Activated CD4-positive, alpha-beta T cell treated with anti-CD3 and anti-CD28 coated beads for 24 hours (primary cell): Measurements from ENCODE around the gene LRRC8E.
"Not testable (repeated sequence)": the region's sequence is repeated elsewhere in the genome, so short reads cannot be mapped to it uniquely, and the experiment has no call there.

Experiments
- DNase-seq, 2 donors: peaks; one replicate each; pipeline ENCODE4 v3.0.0-alpha.2; 2020; ENCODE audit warnings: low read depth in 2 of 2

Gene LRRC8E

DNA sequence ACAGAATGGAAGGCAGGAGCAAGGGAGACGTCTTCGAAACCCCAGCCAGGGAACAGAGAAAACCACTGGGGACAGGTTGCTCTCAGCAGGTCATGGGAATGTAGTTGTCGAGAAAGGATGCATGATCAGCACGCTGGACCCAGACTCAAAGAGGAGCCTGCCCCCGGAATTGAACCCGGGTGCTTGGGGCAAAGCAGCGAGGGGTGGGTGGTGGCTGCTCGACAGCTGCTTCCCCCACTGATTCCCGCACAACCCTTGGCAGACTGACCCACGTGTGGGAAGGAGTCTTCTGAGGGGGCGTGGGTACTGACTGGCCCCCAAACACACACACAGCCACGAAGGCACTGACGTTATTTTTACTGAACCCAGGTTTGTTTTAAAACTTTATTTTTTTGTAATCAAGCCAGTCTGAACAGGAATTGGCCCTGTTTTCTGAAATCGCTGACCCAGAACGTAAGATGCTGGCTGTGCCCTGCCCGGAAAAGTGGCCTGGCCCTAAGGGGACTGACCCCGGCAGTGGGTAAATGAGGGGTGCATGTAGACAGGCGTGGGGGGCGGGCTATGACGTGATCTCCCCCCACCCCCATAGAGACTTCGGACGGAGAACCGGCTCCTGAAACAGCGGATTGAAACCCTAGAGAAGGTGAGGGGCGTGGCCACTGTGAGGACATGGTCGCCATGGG, 32.7 kb upstream of the LRRC8E start:
- DNase-seq = no peak

DNA sequence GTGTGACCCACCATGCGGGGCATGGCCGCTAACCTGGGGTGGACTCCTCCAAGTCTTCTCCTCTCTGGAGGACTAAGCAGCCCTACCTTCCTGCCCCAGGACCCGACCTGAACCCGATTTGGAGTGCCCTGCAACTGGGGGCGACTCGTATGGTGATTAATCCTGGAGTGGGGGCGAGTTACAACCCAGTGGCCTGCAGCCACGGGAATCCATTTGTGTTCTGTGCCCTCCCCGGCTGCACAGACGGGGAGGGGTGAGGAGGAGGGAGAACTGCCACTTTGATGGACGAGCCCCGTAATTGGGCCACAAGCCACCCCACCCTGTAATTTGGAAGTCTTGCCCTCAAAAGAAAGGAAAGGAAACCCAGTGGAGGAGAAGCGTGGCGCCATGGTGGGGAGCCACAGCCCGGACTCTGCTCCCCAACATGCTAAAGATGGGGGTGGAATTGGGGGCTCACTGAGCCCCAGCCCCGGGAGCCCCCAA, 32.2 kb upstream of the LRRC8E start:
- no peak for DNase-seq

DNA sequence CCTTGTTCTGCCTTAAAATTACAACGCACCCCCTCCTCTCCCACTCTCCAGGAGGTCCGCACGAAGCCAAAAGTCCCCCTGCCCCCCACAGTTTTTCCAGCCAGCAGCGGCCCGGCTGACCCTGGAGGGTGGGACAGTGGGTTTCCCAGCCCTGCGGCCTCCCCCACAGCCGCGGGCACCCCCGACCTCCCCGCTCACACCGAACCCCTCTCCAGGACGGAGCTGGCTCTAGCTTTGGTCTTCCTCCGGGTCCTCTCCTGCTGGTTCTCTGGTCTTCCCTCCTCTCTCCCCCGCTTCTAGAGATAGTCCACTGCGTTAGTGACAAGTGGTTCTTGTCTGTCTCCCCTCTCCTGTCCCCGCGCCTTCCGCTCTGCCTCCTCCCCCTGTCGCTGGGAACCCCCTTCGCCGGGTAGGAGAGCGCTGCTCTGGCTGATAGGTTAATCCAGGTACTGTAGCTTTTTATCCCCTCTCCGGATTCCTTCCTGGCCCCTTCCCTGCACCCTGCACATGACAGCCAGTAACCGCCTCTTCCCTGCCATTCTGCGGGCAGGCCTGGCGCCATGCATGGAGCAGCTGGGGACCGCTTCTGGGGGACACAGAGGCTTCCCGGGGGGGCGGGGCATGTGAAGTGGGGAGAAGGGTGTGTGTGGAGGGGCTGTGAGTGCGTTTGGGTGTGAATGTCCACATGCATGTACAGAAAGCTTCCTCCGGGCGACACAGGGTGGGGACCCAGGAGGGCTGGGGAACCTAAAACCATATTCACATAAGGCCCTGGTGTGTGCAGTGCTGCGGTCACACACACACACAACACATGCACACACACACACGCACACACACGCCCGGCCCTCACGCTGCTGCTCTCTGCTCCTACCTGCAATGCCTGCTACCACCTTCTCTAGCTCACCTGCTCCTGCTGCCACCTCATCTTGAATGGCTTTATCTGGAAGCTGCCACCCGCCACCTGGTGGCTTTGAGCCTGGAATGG, 31.3 kb upstream of the LRRC8E start:
- DNase-seq = no peak

DNA sequence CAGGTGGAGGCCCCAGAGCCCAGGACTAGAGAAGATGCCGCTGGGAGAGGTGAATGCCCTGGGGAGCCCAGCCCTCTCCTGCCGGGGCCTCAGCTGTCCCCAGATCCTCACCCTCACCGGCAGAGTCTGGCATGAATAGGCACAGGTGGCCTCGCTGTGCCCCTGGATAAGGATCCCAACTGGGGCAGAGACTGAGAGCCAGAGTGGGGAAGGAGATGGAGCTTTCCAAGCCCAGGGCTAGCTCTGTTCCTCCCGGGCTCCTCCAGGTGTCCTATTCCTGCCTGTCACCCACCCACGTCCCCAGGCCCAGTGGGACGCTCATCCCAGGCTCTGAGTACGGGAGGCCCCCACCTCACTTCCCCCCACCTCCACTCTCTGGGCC, 30.6 kb upstream of the LRRC8E start:
- no peak for DNase-seq

DNA sequence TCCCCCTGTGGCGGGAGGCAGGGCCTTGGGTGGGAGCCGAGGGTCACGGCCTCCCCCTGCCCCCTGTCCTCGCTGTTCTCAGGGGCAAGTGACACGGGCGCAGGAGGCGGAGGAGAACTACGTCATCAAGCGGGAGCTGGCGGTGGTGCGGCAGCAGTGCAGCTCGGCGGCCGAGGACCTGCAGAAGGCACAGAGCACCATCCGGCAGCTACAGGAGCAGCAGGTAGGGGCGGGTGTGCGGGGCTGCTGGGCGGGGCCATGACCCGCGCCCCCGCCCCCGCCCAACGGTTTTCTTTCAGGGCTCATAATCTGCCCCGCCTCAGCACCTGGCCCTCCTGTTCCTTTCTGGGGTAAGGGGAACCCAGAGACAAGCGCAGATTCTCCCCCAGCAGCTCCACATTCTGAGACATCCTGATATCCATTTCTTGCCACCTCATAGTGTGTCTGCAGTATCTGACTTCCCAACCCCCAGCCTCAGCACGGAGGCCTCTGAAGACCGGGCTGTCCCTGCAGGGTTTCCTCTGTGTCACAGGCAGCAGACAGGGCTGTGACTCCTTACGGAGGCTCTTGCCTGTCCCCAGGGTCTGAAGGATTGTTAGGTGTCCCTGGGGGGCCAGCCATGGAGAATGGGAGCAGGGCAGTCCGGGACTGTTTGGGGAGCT, 30.1 kb upstream of the LRRC8E start:
- no peak for DNase-seq

DNA sequence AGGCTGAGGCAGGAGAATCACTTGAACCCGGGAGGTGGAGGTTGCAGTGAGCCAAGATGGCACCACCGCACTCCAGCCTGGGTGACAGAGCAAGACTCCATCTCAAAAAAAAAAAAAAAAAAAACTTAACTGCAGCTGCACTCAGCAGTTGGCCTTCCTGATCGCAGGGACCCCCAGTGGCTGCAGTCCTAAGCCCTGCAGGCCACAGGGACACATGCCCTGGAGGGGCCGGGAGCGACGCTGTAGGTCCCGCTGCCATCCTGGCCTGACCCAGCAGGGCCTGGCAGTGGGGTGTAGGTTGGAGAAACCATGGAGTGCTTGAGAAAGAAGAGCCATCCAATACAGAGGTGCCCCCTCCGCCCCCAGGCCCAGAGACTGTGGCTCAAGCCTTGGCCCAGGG, 29.2 kb upstream of the LRRC8E start:
- DNase-seq = not testable (repeated sequence)

DNA sequence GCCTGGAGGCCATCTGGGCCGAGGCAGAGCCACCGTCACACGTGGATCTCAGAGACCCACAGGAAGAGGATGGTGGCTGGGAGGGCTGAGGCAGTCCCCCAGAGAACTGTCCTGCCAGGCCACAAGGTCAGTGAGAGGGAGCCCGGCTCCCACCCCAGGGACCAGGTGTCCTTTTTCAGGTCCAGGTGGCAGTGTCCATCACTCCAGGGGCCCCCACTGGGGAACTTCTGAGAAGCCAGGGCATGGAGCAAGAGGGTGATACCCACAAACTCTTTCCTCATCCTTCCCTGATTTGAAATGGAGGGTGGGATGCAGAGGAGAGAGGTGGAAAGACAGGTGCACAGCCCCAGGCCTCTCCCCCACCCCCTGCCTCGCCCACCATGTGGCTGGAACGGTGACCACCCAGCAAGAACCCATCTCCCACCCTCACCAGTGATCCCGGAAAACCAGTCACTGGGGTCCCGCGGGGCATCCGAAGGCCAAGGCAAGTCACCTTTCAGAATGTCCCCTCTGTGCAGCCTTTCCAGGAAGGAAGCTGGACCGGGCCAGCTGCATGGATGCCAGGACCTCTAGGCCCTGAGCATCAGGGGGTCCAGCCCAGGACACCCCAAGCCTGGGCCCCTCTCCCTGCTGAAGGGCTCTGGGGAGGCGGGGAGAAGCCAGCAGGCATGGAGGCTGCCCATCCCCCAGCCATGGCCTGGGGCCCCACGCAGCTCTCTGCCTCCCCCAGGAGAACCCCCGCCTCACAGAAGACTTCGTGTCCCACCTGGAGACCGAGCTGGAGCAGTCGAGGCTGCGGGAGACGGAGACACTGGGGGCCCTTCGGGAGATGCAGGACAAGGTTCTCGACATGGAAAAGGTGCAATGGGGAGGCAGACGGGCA, 28.2 kb upstream of the LRRC8E start:
- no peak for DNase-seq

DNA sequence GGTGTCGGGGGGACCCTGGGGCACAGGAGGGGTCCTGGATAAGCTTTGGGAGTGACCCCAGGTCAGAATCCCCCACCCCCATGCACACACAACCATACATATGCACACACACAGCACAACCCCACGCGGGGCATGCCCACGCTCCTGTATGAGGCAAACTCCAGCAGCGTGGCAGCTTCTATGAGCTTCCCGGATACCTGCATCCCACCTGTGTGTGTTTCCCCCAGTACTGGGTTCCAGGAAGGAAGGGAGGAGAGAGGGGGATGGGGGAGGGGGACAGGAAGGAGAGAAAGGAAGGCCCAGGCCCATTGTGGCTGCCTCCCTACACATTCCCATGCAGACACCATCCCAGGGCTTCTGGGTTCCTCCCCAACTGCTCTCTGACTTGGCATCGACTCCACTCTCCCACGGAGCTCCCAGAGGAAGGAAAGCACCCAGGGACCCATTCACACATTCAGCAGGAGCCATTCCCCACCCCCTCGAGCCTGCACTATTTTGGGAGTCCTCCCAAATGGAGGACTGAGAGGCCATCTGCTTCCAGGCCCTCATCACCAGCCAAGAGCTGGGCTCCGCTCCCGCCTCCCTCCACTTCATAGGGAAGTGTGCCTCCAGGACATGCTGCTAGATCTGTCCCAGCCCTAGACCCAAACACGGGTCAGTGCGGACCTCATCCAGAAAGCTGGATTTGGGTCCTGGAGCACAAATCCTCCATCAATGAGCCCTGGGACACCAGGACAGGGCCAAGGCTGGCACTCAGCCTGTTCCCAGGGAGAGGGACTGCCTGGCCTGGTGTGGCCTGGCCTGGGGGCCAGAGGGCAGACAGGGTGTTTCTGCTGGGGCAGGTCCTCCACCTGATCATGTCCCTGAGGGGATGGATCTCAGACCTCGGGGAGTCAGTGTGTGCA, 27.3 kb upstream of the LRRC8E start:
- no peak for DNase-seq

DNA sequence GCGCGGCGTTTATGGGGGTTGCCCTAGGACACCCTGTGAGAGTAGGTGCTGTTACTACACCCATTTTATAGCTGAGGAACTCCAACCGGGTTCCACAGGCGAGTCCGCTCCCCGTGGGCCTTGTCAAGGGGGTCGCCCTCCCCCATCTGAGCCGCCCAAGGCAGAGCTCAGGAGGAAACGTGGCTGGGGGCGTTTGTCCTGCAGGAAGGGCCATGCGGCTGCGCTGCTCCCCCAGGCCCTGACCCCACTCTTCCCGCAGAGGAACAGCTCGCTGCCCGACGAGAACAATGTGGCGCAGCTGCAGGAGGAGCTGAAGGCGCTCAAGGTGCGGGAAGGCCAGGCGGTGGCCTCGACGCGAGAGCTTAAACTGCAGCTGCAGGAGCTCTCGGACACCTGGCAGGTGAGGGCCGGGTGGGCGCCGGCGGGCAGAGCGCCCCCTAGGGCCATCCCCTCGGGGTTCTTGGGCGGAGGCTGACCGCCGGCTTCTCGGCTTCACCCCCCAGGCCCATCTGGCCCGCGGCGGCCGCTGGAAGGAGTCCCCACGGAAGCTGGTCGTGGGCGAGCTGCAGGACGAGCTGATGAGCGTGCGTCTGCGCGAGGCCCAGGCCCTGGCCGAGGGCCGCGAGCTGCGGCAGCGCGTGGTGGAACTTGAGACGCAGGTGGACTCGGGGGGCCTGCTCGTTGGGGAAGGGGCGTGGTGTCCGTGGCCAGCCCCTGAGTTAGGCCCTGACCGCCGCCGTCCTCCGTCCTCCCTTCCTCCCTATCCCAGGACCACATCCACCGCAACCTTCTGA, 26.5 kb upstream of the LRRC8E start:
- DNase-seq = no peak

DNA sequence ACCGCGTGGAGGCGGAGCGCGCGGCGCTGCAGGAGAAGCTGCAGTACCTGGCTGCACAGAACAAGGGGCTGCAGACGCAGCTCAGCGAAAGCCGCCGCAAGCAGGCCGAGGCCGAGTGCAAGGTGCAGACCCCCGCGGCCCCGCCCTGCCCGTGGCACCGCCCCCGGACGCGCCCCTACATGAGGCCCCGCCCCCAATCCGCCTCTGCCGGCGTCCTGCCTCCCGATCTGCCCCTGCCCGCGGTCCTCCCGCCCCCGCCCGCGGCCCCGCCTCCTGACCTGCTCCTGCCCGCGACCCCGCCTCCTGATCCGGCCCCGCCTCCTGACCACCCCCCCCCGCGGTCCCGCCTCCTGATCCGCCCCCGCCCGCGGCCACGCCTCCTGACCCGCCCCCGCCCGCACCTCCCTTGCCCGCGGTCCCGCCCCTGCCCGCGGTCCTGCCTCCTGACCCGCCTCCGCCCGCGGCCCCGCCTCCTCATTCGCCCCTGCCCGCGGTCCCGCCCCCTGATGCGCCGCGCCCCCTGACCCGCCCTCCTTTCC, 25.8 kb upstream of the LRRC8E start:
- DNase-seq = peak; percentile 49 to 65

DNA sequence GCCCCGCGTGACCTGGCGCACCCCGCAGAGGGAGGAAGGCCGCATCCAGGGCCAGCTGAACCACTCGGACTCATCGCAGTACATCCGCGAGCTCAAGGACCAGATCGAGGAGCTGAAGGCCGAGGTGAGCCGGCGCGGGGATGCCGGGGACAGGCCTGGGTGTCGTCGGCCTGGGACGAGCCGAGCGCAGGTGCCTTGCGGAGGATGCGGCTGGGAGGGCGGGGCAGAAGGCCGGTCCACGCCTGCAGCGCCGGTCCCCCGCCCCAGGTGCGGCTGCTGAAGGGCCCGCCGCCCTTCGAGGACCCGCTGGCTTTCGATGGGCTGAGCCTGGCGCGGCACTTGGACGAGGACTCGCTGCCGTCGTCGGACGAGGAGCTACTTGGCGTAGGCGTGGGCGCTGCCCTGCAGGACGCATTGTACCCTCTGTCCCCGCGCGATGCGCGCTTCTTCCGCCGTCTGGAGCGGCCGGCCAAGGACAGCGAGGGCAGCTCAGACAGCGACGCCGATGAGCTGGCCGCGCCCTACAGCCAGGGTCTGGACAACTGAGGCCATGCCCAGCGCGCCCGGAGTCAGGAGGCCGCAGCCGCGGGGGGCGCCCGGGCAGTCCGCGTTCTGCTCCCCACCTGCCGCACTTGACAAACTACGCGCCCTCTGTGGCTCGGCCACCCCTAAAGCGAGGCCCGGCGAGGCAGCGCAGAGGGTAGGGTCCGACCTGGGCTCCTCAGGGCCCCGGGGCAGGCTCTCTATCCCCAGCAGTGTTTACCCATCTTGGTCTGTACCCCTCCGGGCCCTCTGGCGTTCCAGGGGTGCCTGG, 24.9 kb upstream of the LRRC8E start:
- DNase-seq = no peak

DNA sequence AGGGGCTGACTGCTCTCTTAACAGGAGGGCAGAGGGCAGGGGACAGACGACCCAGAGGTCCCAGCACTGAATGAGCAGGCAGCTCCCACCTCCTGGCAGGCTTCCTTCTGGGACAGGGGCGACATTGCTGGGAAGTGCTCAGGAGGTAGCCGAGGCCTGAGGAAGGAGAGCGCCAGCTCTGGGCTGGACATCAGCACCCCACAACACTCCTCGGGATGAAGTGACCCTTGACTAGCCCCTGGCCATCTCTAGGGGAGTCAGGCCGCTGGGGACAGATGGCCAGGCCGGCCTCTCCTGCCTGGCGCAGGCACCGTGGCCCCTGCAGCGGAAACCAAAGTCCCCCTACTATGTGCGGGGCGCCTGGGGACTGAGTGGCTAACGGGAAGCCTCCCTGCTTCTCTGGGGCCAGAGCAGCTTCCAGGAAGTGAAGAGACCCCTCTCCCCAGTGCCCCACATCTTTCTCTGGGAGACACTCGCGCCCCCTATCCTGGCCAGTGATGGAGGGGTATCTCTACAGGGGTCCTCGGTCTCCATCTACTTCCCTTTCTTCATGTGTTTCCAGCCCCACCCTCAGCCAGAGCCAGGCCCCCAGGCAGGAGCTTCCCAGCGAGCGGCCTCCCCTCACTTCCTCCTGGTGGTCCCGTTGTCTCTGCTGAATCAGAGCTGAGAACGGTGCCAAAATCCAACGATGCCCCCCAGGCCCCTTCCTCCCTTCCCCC, 24.2 kb upstream of the LRRC8E start:
- DNase-seq = no peak

DNA sequence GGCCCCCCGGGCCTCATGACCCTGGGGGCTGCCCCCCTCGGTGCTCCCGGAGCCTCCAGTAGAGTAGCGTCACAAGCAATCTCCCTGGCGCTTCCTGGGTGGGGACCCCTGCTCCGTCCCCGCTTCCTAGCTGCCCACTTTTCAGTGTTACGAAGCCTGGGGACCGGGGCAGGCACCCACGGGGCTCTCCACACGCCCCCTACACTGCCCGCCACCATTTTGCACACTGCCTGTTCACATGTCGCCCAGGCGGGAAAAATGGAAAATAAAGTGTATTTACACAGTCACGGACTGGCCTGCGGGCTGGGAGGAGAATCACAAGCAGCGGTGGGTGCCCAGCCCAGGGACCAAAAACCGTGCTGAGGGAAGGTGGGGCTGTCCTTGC, 23.6 kb upstream of the LRRC8E start:
- DNase-seq = no peak

DNA sequence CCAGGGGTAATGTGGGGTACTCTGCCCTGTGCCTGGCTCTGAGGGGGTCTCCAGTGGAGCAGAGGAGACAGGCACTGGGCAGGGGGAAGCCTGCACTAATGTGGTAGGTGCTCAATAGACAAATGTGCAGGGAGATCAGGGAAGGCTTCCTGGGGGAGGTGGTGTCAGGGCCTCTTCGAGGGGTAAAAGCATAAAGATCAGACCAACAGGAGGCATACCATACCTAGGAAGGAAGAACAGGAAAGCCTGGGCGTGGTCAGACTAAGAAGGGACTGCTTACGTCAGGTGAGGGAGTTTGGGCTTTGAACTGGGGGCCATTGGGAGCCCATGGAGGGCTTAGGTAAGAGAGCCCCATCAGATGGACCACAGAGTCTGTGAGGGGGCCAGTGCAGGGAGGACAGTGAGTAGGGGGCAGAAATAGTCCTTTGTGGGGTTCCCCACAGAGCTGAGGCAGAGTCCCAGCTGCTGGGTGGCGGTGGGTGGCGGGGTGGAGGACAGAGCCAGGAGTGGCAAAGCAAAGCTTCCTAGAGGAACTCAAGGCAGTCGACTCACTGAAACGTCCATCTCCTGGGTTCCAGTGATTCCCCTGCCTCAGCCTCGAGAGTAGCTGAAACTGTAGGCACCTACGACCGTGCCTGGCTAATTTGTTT, 22.9 kb upstream of the LRRC8E start:
- DNase-seq = no peak

DNA sequence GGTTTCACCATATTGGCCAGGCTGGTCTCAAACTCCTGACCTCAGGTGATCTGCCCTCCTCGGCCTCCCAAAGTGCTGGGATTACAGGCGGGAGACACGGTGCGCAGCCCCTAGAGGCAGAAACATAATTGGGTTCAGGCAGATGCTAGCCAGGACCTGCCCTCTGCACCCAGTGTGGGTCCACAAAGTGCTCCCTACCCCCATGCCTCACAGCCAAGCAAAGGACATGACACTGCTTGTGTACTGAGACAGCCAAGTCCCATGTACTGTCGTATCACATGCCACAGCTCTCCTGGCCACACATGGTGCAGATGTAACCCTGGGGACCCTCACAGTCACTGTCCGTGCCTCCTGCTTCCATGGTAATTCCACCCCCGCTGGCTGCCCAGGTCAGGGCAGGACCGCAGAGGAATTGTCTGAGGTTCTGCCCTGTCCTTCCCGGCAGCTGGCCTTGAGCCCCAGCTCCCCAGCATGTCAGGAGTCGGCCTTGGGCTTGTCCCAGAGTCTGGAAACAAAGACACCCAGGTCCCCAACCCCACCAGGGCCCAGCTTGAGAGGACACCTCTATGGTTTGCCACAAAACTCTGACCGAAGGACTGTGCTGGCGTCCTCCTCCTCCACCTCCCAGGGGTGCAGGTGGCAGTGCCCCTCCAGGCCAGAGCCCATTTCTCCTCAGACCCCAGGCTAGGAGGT, 21.8 kb upstream of the LRRC8E start:
- no peak for DNase-seq

DNA sequence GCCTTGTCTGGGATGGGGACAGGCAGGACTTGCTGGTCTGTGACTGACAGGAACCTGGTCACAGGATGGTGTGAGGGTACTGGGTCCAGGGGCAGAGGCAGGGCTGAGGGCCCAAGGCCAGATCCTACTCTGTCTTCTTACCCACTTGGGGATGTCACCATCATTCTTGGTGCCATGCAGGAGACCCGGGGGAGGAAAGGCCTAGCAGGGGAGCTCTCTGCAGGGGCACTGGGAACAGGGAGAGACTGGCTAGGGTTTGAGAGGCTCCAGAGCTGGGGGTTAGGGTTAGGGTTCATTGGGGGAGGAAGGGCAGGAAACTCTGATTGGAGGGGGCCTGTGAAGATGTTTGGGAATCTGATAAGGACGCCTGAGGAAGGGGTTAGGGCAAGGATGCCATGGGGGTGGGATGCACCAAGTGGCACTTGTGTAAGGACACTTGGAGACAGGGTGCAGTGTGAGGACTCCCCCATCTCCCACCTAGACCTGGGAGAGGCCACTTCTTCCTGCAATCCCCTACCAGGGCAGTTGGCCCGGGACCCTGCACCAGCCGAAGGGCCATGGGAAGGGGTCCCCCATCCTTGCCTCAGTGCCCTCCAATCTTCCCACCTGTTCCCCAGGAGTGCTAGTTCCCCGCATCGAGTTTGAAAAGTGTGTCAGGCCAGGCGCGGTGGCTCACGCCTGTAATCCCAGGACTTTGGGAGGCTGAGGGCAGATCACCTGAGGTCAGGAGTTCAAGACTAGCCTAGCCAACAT, 21.0 kb upstream of the LRRC8E start:
- DNase-seq = no peak
